ENCODE data around the gene ZMYM4. TPM values are rescaled to one million over a fixed set of nuclear protein-coding genes. Genes with fewer than 3 reads are reported as not detected.

Gene ZMYM4
- total RNA-seq, 2 donors from 2014 or later, result 29.0 to 42.8 TPM

DNA sequence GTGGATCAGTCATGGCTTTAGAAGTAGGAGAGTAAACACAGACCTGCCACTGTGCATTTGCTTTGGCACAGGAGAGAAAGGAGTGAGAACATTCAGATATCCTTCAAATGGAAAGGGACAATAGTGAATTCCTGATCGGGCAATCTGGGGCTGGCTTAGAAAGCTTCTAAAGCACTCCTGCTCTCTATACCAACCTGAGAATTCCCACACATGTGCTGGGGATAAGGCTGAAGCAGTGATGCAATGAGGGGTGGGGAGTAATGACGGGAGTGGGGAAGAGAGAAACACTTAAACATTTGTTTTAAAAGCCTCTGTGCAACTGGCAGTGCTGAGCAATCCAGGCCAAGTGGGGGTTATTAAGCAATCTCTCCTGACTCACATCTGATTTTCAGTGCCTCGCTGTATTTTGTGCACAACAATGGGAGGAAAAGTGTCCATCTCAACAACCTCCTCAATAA lies 179.9 kb downstream of the ZMYM4 start:
- Histone ChIP-seq H3K4me3 (no peak overlapping the region), H3K27ac (no peak overlapping the region), H3K36me3 (peaks cover 31% of the 10 kb centered on the region), H3K9me3 (no peaks in the 10 kb centered on the region), H3K4me1 (ENCODE audit: control insufficient read depth in 1 of 2, low read depth in 2 of 2) (peaks cover 16 to 19% of the 10 kb centered on the region in 2 donors), H3K27me3 (replicated peaks; ENCODE audit: insufficient read depth) (no peaks in the 10 kb centered on the region)
- TF ChIP-seq, protein P1, sequence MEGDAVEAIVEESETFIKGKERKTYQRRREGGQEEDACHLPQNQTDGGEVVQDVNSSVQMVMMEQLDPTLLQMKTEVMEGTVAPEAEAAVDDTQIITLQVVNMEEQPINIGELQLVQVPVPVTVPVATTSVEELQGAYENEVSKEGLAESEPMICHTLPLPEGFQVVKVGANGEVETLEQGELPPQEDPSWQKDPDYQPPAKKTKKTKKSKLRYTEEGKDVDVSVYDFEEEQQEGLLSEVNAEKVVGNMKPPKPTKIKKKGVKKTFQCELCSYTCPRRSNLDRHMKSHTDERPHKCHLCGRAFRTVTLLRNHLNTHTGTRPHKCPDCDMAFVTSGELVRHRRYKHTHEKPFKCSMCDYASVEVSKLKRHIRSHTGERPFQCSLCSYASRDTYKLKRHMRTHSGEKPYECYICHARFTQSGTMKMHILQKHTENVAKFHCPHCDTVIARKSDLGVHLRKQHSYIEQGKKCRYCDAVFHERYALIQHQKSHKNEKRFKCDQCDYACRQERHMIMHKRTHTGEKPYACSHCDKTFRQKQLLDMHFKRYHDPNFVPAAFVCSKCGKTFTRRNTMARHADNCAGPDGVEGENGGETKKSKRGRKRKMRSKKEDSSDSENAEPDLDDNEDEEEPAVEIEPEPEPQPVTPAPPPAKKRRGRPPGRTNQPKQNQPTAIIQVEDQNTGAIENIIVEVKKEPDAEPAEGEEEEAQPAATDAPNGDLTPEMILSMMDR (IDR thresholded peaks at IDR 0.05), result no peak
- ATAC-seq (ENCODE audit: insufficient number of reproducible peaks, low FRiP score, low read depth), result no peak
- no peak for DNase-seq (ENCODE audit: low spot score)

DNA sequence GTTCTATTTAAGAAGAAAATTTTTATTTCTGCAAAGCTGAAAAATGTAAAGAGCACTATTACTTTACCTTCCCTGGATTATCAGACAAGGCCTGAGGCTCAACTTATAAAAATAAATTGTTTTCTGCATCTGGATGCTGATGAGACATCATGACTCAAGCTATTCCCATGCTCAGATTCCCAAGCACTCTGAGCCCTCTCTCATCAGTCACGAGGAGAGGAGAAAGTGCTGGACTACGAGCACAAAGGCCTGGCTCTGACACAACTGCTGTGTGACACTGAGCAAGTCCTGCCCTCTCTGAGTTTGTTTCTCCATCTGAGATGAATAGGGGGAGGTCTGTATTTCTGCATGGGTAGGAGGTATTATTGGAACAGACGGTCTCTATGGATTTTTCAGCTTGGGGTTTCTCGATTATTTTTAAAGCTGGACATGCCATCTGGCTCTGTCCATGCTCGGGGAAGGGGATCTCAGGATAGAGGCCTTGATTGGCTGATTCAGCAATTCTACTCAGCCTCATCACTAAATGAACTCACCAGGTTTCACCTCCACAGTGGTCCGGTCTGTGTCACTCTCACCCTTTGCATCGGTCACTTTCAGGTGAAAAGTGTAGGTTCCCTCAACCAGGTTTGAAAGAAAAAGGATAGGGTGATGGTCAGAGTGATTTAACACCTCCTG lies 181.0 kb downstream of the ZMYM4 start:
- no peak overlapping the region for H3K27ac ChIP-seq
- TF ChIP-seq, protein P1 (IDR thresholded peaks at IDR 0.05), result no peak
- H3K4me1 ChIP-seq (ENCODE audit: control insufficient read depth in 1 of 2, low read depth in 2 of 2), result peaks cover 16 to 23% of the 10 kb centered on the region in 2 donors
- no peaks in the 10 kb centered on the region for H3K27me3 ChIP-seq (replicated peaks; ENCODE audit: insufficient read depth)
- ATAC-seq (ENCODE audit: insufficient number of reproducible peaks, low FRiP score, low read depth), result no peak
- no peak for DNase-seq (ENCODE audit: low spot score)
- peaks cover 31% of the 10 kb centered on the region for H3K36me3 ChIP-seq
- no peak overlapping the region for H3K4me3 ChIP-seq
- H3K9me3 ChIP-seq, result no peaks in the 10 kb centered on the region

DNA sequence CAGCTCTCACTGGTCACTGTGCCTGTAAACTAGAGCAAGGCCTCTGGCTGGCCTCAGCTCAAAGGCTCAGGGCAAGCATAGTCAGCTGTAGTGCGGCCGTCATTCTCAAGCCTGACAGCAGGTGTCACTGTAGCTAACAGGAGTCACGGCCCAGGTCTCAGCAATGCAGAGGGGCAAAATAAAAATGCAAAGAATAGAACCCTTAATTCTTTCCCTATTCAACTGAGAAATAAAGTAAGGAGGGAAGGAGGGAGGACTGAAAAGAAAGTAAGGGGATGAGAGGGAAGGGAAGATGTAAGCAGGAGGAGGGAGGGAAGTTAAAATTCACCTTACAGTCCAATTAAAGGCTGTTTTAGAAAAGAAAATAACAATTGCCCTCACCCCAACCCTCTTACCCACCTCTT lies 182.6 kb downstream of the ZMYM4 start:
- TF ChIP-seq, protein P1 (IDR thresholded peaks at IDR 0.05), result peak; percentile 80
- ATAC-seq (ENCODE audit: insufficient number of reproducible peaks, low FRiP score, low read depth), result peak; percentile 34
- no peaks in the 10 kb centered on the region for H3K9me3 ChIP-seq
- no peaks in the 10 kb centered on the region for H3K27me3 ChIP-seq (replicated peaks; ENCODE audit: insufficient read depth)
- peaks cover 16 to 29% of the 10 kb centered on the region in 2 donors for H3K4me1 ChIP-seq (ENCODE audit: control insufficient read depth in 1 of 2, low read depth in 2 of 2)
- H3K27ac ChIP-seq, result peak overlapping the region in 1 of 2 donors; percentile 16
- no peak overlapping the region for H3K4me3 ChIP-seq
- peaks cover 25% of the 10 kb centered on the region for H3K36me3 ChIP-seq
- peak; percentile 66 for DNase-seq (ENCODE audit: low spot score)

DNA sequence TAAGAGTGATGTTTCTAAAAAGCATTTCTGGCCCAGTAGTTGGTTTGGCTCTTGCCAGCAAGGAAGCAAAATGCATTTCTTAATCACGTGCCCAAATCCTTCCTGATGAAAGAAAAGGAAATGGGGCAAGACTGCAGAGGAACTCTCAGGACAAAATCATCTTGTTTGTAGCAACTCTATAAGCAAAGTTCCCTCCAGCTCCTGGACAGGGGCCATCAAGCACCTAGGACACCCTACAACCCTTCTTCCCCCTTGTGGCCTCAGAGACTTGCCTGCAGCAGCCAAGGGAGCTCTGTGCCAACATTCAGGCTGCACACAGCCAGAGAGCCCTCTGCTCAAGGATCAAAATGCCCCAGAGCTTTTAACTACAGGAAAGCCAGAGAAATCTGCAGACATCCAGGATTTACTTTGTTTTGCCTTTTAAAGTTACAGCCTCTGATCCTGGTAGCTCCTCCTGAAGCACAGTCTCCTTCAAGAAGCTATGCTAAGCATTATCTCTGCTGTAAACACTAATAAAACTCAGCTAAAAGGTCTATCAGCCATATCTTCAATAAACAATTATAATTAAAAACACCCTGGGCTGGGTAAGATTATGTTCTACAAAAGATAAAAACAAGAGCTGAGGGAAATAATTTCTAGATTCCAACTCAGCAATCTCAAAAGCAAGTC lies 183.7 kb downstream of the ZMYM4 start:
- peaks cover 25% of the 10 kb centered on the region for H3K36me3 ChIP-seq
- DNase-seq (ENCODE audit: low spot score), result no peak
- H3K4me3 ChIP-seq, result no peak overlapping the region
- H3K4me1 ChIP-seq (ENCODE audit: control insufficient read depth in 1 of 2, low read depth in 2 of 2), result peaks cover 16 to 29% of the 10 kb centered on the region in 2 donors
- TF ChIP-seq, protein P1 (IDR thresholded peaks at IDR 0.05), result no peak
- H3K27ac ChIP-seq, result peak overlapping the region in 1 of 2 donors; percentile 19
- no peaks in the 10 kb centered on the region for H3K27me3 ChIP-seq (replicated peaks; ENCODE audit: insufficient read depth)
- H3K9me3 ChIP-seq, result no peaks in the 10 kb centered on the region
- ATAC-seq (ENCODE audit: insufficient number of reproducible peaks, low FRiP score, low read depth), result peak; percentile 48

DNA sequence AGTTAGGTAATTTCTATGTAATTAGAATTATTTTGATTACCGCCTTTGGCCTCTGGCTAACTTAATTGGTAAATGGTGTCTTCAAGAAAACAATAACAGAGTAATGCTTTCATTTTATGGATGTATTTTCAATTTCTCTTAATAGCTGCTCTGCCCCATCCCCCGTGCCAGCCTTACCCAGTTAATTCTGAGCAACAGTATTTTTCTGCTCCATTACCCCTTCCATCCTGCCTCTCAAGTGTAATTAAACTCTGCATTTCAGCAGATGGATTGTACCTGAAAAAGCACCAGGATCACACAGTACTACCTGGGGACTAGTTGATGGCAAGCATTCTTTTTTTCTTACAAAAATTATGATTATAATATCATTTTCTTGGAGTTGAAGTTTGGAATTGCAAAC lies 184.5 kb downstream of the ZMYM4 start:
- H3K9me3 ChIP-seq, result no peaks in the 10 kb centered on the region
- H3K4me3 ChIP-seq, result no peak overlapping the region
- no peaks in the 10 kb centered on the region for H3K27me3 ChIP-seq (replicated peaks; ENCODE audit: insufficient read depth)
- H3K4me1 ChIP-seq (ENCODE audit: control insufficient read depth in 1 of 2, low read depth in 2 of 2), result peaks cover 16 to 29% of the 10 kb centered on the region in 2 donors
- DNase-seq (ENCODE audit: low spot score) (no peak), ATAC-seq (ENCODE audit: insufficient number of reproducible peaks, low FRiP score, low read depth) (no peak)
- peaks cover 21% of the 10 kb centered on the region for H3K36me3 ChIP-seq
- TF ChIP-seq, protein P1 (IDR thresholded peaks at IDR 0.05), result no peak
- no peak overlapping the region for H3K27ac ChIP-seq
